HTERT RPE-1 (cell line): Measurements from ENCODE around the gene SLCO1B3.

Source experiments
- in situ Hi-C: fragments of 300-500 bp; cut with MboI; formaldehyde crosslinking; loops from 4 replicates; pipeline ENCODE4 v1.14.3; 2020; ENCODE audit warnings: low sequenced_read_pairs

SLCO1B3 gene

GRCh38 chr12:20885116-20885515, 74.6 kb downstream of the SLCO1B3 start:
- in situ Hi-C loops: no loop called here

GRCh38 chr12:20885552-20885951, 75.0 kb downstream of the SLCO1B3 start:
- in situ Hi-C loops: no loop called here

GRCh38 chr12:20917269-20917668, 106.8 kb downstream of the SLCO1B3 start:
- in situ Hi-C loops: no loop called here

GRCh38 chr12:20917819-20918218, 107.3 kb downstream of the SLCO1B3 start:
- in situ Hi-C loops: no loop called here

- in situ Hi-C loops: no loop called here
Observed at GRCh38 chr12:20931894-20932293, 121.4 kb downstream of the SLCO1B3 start.

- in situ Hi-C loops: no loop called here
Observed at GRCh38 chr12:20946732-20947131, 136.2 kb downstream of the SLCO1B3 start.

GRCh38 chr12:20950248-20950647, 139.7 kb downstream of the SLCO1B3 start:
- in situ Hi-C loops: no loop called here

GRCh38 chr12:20963303-20963702, 152.8 kb downstream of the SLCO1B3 start:
- in situ Hi-C loops: no loop called here

- in situ Hi-C loops: no loop called here
Observed at GRCh38 chr12:20963762-20964161, 153.3 kb downstream of the SLCO1B3 start.
